MM.1S (cell line): ENCODE results near the gene XYLT1.

Experiments
- DNase-seq: peaks from one replicate; pipeline ENCODE4 v3.0.0-alpha.2; 2015
- H2AFZ ChIP-seq: fragments of 300-600 bp; sonication (generic); 2 replicates; pipeline ENCODE4 v1.6.0; 2016; ENCODE audit warnings: antibody characterized with exemption, low read length
- H3F3A ChIP-seq: fragments of 300-600 bp; sonication (generic); 2 replicates; pipeline ENCODE4 v1.6.1; 2016; ENCODE audit warnings: mild to moderate bottlenecking, antibody characterized with exemption, low read length, moderate library complexity, mixed read lengths; ENCODE audit not compliant: insufficient read depth
- H3K27ac ChIP-seq: fragments of 300-600 bp; sonication (generic); 2 replicates; pipeline ENCODE4 v1.5.1; 2016; ENCODE audit warnings: mild to moderate bottlenecking, low read length
- H3K27me3 ChIP-seq: fragments of 300-600 bp; sonication (generic); replicated peaks from 2 replicates; pipeline ENCODE4 v1.6.0; 2016; ENCODE audit warnings: low read length; ENCODE audit not compliant: insufficient read depth
- H3K36me3 ChIP-seq: fragments of 300-600 bp; sonication (generic); replicated peaks from 2 replicates; pipeline ENCODE4 v1.6.1; 2016; ENCODE audit warnings: mild to moderate bottlenecking, low read length, mixed read lengths; ENCODE audit not compliant: insufficient read depth
- H3K4me1 ChIP-seq: fragments of 300-600 bp; sonication (generic); 2 replicates; pipeline ENCODE4 v1.6.1; 2016; ENCODE audit warnings: low read length, mixed read lengths
- H3K4me2 ChIP-seq: fragments of 300-600 bp; sonication (generic); 2 replicates; pipeline ENCODE4 v1.6.0; 2016; ENCODE audit warnings: low read depth, low read length
- H3K4me3 ChIP-seq: fragments of 300-600 bp; sonication (generic); 2 replicates; pipeline ENCODE4 v1.5.1; 2016; ENCODE audit warnings: low read length, mixed read lengths
- H3K79me2 ChIP-seq: fragments of 300-600 bp; sonication (generic); 2 replicates; pipeline ENCODE4 v1.6.1; 2016; ENCODE audit warnings: mixed run types, low read length, mixed read lengths
- H3K9ac ChIP-seq: fragments of 300-600 bp; sonication (generic); 2 replicates; pipeline ENCODE4 v1.6.1; 2016; ENCODE audit warnings: low read length, mixed read lengths
- H3K9me2 ChIP-seq: fragments of 300-600 bp; sonication (generic); replicated peaks from 2 replicates; pipeline ENCODE4 v1.6.1; 2016; ENCODE audit warnings: mild to moderate bottlenecking, low read length, mixed read lengths; ENCODE audit not compliant: insufficient read depth
- H3K9me3 ChIP-seq: fragments of 300-600 bp; sonication (generic); replicated peaks from 2 replicates; pipeline ENCODE4 v1.6.1; 2016; ENCODE audit warnings: mild to moderate bottlenecking, low read length, mixed read lengths; ENCODE audit not compliant: insufficient read depth
- H4K20me1 ChIP-seq: fragments of 300-600 bp; sonication (generic); 2 replicates; pipeline ENCODE4 v1.6.1; 2016; ENCODE audit warnings: mild to moderate bottlenecking, low read length, moderate library complexity, mixed read lengths; ENCODE audit not compliant: insufficient read depth
- CTCF ChIP-seq: fragments of 300-600 bp; sonication (generic); IDR thresholded peaks from 2 replicates; pipeline ENCODE4 v1.5.1; 2016; ENCODE audit warnings: antibody characterized with exemption, low read length, mixed read lengths
- EZH2 ChIP-seq: fragments of 300-600 bp; sonication (generic); optimal IDR thresholded peaks from 2 replicates; pipeline ENCODE3; 2017; ENCODE audit warnings: low read depth, mild to moderate bottlenecking, antibody characterized with exemption, low read length, mixed read lengths
- EZH2phosphoT487 ChIP-seq: fragments of 300-600 bp; sonication (generic); IDR thresholded peaks from 2 replicates; pipeline ENCODE4 v1.6.1; 2018; ENCODE audit warnings: antibody characterized with exemption, low read length

The XYLT1 gene

GRCh38 chr16:17166095-17166494 is 304.7 kb downstream of the XYLT1 start:
- Histone ChIP-seq H3K36me3 (no peaks in the 10 kb centered on the region), H3K27me3 (no peaks in the 10 kb centered on the region), H3K4me1 (no peaks in the 10 kb centered on the region), H2AFZ (no peak overlapping the region), H3K9me2 (no peaks in the 10 kb centered on the region), H3K27ac (no peak overlapping the region), H3K4me3 (no peak overlapping the region), H3K9me3 (no peaks in the 10 kb centered on the region), H3K9ac (no peak overlapping the region), H4K20me1 (no peaks in the 10 kb centered on the region), H3F3A (no peaks in the 10 kb centered on the region), H3K4me2 (no peak overlapping the region), H3K79me2 (no peaks in the 10 kb centered on the region)
- DNase-seq: no peak
- TF ChIP-seq CTCF (no peak), EZH2 (no peak), EZH2phosphoT487 (no peak)

- Histone ChIP-seq H3K9ac (no peak overlapping the region), H4K20me1 (no peaks in the 10 kb centered on the region), H2AFZ (no peak overlapping the region), H3K9me3 (no peaks in the 10 kb centered on the region), H3K27ac (no peak overlapping the region), H3F3A (no peaks in the 10 kb centered on the region), H3K9me2 (no peaks in the 10 kb centered on the region), H3K4me2 (no peak overlapping the region), H3K79me2 (no peaks in the 10 kb centered on the region), H3K27me3 (no peaks in the 10 kb centered on the region), H3K4me3 (no peak overlapping the region), H3K4me1 (no peaks in the 10 kb centered on the region), H3K36me3 (no peaks in the 10 kb centered on the region)
- no peak for DNase-seq
- TF ChIP-seq CTCF (no peak), EZH2 (no peak), EZH2phosphoT487 (no peak)
Observed at GRCh38 chr16:17162560-17162959, 308.2 kb downstream of the XYLT1 start.

GRCh38 chr16:17160920-17161431 is 309.8 kb downstream of the XYLT1 start:
- Histone ChIP-seq H3F3A (no peaks in the 10 kb centered on the region), H4K20me1 (no peaks in the 10 kb centered on the region), H3K36me3 (no peaks in the 10 kb centered on the region; the same call in 1 of the 2 replicates), H3K9me2 (no peaks in the 10 kb centered on the region), H3K27ac (no peak overlapping the region), H3K9ac (no peak overlapping the region), H3K4me2 (no peak overlapping the region), H2AFZ (no peak overlapping the region), H3K9me3 (no peaks in the 10 kb centered on the region), H3K27me3 (no peaks in the 10 kb centered on the region), H3K4me3 (no peak overlapping the region), H3K79me2 (no peaks in the 10 kb centered on the region), H3K4me1 (no peaks in the 10 kb centered on the region)
- no peak for TF ChIP-seq EZH2phosphoT487
- TF ChIP-seq EZH2: no peak
- TF ChIP-seq CTCF: no peak
- DNase-seq: no peak
